PC-3 (cell line): ENCODE data around the gene ISL2.

Source experiments
- EZH2 ChIP-seq: fragments of 300-600 bp; sonication (generic); IDR thresholded peaks from one replicate; pipeline ENCODE4 v1.6.1; 2017; ENCODE audit warnings: antibody characterized with exemption, mild to moderate bottlenecking, low read length; ENCODE audit not compliant: unreplicated experiment
- EZH2phosphoT487 ChIP-seq: fragments of 300-600 bp; sonication (generic); IDR thresholded peaks from 2 replicates; pipeline ENCODE4 v1.6.1; 2018; ENCODE audit warnings: mild to moderate bottlenecking, antibody characterized with exemption, low read length, borderline replicate concordance
- TF ChIP-seq, protein P1 (sequence below): fragments of 300-600 bp; sonication (generic); conservative IDR thresholded peaks from 2 replicates; pipeline ENCODE4 v1.5.1; 2017; ENCODE audit warnings: antibody characterized with exemption, low read depth, mild to moderate bottlenecking, low read length

DNA sequence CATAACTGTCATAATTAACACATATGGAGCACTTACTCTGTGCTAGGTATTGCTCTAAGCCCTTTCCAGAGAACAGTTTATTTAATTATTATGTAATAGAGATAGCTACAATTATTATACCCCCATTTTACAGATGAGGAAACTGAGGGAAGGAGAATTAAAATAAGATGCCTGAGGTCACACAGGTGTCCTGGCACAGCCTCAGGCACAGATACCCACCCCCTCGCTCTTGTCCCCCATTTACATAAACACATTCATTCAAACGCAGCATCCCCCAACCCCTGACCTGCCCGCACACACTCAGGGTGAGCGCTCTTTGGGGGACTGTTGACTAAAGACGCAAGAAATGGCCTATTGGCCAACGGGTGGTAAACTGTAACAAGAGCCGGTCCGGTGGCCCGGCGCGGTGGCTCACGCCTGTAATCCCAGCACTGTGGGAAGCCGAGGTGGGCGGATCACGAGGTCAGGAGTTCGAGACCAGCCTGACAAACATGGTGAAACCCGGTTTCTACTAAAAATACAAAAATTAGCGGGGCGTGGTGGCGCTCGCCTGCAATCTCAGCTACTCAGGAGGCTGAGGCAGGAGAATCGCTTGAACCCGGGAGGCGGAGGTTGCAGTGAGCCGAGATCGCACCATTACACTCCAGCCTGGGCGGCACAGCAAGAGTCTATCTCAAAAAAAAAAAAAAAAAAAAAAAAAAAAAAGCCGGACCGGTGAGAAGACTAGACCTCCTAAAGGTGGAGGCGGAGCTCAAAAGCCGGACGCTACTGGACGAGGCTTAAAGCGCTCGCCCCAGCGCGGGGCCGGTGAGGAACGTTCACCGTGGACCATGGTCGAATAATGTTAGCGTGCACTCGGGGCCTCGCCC is 1.9 kb upstream of the ISL2 start:
- TF ChIP-seq EZH2phosphoT487, result no peak
- no peak for TF ChIP-seq EZH2
- TF ChIP-seq, protein P1, sequence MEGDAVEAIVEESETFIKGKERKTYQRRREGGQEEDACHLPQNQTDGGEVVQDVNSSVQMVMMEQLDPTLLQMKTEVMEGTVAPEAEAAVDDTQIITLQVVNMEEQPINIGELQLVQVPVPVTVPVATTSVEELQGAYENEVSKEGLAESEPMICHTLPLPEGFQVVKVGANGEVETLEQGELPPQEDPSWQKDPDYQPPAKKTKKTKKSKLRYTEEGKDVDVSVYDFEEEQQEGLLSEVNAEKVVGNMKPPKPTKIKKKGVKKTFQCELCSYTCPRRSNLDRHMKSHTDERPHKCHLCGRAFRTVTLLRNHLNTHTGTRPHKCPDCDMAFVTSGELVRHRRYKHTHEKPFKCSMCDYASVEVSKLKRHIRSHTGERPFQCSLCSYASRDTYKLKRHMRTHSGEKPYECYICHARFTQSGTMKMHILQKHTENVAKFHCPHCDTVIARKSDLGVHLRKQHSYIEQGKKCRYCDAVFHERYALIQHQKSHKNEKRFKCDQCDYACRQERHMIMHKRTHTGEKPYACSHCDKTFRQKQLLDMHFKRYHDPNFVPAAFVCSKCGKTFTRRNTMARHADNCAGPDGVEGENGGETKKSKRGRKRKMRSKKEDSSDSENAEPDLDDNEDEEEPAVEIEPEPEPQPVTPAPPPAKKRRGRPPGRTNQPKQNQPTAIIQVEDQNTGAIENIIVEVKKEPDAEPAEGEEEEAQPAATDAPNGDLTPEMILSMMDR, result no peak
